DMS 273 treated with DMSO at 0.1 percent for 48 hours (cell line): ENCODE measurements around the gene USP48.

ENCODE experiments used
- DNase-seq: peaks from one replicate; lab custom pipeline; 2025; lab: John Stamatoyannopoulos, UW

Gene USP48

DNA sequence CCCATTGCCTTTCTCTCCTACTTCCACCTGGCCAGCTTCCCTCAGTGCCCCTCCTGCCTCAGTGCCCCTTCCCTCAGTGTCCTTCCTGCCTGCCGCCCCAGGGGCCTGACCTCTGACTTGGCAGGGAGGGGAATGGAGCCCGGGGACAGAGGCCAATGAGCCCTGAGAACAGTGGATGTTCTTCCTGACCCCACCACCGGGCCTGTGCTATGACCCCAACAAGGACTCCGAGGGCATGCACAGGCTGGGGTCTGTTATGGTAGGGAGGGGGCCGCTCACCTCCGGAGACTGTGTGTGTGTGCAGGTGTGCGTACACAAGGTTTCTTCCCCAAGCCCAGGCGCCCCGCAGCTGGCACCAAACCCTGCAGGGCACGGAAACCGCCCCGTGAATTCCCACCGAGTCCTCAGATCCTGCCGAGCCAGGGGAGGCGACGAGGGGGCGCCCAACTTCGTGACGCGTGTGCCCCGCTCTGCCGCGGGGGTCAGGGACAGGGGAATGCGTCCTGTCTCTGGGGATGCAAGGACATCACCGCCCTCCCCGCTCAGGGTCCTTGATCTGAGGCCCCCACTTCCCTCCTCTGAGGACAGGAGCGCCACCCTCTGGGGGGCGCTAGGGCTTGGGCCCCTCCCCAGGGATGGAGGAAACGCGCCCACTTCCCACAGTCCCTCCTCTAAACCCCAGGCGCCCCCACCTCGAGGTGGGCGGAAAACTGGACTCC, 114.6 kb downstream of the USP48 start:
- no peak for DNase-seq

DNA sequence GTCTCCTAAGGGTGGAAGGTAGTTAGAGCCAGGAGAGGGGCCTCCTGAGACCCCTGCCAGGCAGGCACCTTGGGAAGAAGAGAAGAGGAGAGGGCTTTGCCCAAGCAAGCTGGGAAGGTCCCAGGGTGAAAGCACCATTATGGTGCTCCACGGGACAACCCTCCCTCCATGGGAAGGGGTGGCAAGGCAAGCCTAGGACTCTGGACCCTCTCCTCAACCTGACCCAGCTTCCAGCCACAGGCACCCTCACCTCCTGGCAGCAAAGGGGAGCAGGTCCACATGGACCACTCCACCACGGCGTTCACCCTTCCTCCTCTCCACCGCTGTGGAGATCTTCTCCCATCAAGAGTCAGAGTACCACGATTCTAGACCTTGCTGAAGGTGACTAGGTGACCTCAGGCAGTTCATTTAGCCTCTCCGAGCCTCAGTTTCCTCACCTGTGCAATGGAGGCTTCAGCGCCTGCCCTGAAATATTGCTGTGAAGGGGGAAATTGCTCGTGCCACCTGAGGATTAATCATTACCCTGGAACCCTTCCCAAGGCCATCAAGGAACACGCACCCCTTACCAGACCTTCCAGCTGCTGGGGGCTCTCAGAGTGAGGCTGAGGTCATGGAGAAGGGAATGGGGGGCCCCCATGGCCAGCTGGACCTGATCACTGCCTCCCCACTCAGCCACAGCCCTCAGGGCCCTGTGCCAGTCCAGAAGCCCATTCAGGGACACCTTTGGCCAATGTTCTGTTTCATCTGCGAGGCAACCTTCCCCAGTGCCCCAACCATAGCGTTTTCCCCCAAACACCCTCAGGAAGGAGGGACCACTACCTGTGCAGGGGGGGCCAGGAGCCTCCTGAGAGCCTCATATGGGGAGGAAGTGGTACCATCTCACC, 115.4 kb downstream of the USP48 start:
- no peak for DNase-seq

DNA sequence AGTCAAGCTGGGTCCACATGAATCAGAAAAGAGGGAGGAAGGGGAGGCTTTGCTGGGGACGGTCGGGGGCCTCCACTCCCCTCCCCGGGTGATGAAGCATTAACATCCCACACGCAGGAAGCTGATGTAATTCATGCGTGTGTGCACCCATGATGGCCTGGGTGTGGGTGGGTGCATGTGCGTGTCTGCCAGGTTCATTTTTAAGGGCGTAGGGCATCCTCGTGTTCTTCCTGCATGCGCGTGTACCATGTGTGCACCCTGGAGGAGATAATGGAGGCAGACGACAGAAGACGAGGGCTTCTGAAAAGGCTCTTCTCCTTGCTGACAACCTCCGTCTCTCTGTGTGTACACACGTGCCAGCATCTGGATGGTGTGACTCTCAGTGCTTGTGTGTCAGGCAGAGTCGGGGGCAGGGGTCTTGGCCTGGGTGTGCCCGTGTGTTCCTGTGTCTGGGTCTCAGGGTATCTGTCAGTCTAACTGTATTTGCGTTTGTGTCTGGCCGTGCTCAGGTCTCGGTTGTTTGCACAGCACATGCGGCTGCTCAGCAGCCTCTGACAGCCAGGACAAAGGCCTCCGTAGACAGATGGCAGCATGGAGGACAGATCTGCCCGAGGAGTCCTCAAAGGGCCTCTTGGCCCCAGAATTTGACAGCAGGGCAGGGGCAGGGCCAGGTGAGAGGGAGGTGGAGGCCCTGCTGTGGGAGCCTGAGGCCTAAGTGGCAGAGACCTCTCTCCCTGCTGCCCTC, 116.2 kb downstream of the USP48 start:
- no peak for DNase-seq

DNA sequence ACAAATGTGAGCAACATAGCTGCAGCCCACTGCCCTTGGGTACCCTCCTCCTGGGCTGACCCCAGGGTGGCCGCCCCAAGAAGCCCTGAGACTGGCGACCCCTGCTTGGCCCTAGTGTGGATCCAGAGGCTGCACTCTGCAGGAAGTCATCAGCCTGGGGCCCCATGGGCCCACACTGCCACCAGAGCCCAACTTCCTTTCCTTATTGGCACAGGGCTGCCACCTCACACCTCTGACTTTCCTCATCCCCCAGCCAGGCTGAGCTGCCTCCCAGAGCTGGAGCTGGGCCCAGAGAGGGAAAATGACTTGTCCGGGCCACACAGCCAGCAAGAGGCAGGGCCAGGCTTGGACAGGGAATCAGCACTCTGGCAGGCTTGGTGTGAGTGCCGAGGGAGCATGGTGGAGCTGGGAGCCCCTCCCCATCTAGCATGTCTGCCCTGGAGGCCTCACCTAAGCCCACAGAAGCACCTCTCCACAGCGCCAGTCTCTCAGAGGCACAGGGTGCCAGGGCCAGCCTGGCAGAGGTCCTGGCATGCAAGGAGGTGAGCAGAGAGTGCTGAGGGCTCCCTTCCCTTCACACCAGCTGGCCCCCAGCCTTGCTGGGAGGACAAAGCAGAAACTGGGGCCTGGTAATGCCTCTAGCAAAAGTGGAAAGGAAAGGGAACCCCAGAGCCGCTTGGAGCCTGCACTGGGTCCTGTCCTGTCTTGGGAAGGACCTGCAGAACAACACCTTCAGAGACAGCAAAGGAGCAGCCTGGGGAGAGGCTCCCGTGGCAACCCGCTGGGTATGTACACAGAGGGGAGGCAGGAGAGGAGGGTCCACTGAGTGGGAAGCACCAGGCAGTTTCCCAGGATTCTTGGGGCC, 117.0 kb downstream of the USP48 start:
- DNase-seq: no peak

DNA sequence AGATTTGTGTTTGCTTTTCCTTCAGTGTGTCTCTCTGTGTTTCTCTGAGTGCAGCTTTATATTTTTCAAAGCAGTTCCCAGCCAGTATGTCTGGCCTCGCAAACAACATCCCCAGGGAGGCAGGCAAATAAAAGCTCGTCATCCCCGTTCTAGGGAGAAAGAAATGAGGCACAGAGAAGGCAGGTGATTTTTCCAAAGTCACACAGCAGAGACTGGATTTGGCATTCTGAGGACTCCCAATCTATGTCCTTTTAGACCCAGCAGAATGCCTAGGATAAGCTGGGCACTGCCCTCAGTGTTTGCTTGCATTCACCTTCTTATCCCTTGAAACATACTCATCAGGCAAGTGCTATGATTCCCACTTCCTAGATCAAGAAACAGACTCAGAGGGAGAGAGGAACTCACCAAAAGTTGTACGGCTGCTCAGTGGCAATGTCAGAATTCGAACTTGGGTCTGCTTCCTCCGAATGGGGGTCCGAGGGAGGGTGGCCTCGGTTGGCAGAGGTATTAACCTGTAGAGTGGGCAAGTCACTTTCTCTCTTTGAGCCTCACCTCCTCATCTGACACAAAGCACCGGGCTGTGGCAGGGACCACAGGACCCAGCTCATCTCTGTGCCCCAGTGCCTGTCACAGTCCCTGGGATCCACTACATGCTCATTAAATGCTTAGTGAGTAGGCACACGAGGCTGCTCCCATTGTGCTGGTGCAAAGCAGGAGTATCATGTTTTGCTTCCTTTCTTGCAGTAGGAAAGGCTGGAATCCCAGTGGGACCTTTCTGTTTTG, 118.0 kb downstream of the USP48 start:
- no peak for DNase-seq

DNA sequence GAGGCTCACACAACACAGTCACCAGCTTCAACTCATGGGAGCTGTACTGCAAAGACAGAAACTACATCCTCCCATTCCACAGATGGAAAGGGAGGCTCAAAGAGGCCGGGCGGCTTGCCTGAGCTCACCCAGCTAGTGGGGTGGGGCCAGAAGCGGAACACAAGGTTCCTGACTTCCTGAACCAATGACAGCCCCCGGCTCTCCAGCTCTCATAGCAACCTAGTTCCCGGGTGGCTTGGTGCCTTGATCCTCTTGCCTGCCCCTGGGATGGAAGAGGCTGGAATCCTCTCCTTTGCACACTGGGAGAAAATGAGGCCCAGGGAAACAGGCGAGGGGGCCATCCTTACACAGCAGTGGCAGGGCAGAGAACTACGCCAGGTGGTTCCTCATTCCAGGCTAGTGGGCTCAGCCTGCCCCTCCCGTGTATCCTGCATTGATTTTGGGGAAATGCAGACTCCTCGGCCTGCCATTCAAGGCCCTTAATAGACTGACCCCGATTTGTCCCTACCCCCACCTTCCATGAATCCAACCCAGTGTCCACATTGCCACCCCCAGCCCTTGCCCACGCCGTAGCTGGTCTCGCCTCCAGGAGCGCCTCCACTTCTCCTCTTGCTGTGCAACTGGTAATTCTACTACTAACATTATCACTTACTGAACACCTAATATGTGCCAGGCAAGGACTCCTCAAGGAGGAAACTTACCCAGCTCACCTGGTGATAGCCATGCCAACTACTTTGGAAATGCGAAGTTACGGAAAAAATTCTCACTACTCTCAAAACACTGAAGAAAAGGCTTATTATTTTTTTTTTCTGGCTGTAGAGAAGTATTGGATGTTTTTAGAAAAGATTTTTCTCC, 118.8 kb downstream of the USP48 start:
- no peak for DNase-seq

DNA sequence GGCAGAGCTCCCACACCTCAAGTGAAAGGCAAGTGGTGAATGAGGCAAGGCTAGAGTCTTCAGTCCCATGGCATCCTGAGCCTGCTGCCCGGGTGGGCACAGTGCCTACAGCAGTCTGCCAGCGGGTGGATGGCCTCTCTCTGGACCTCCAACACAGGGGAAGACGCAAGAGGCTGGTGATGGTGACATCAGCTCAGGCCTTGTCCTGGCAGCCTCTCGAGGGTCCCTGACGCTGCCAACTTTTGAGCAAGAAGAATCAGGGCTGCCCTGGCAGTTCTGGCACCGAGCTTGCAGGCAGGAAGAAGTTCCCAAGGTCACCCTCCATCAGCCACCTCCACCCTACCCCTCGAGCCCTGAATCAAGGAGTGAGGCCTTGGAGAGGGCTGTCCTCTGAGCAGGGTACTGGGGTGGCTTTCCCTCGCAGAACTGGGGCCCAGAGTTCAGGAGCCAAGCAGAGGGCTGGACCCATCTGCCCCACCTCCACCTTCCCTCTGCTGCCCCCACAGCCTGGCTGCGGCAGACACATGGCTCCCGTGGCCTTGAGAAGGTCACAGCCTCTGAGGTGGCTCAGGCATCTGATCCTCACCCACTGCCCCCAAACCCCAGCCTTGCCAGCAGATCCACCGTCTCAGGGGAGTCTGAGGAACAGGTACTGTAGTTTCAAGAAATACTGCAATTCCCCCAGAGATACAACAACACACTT, 119.5 kb downstream of the USP48 start:
- no peak for DNase-seq

DNA sequence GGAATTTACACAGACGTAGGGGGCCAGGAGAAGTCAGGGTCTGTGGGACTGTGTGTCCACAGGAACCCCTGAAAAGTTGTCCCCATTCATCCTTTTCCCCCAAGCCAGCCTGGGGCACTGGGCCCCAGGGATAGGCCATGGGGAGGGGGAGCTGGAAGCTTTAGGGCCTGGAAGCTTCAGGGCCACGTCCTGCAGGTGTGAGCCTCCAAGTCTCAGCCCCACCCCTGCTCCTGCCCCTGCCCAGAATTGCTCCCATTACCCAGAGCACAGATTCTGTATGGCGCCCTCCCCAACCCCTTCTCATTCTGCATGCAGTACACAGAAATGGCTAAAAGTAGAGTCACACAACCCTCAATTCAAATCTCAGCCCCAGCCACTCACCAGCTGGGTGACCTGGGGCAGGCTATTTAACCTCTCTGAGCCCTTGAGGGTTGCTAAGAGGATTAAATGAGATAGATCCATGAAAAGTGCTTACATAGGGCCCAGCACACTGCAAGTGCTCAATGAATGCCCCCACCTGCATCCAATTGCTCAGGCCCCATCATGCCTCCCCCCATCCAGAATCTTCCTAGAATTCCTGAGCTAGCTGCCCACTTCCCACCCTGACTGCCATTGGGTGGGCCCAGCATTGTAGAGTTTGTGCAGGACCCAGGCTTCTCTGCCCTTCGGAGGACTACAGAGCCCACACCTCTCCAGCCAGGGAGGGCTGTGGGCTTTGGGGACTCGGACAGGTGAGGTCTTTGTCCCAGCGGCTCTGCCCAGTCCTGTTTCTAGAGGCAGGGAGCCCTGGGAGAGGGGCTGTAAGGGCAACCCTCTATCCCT, 120.3 kb downstream of the USP48 start:
- DNase-seq: no peak

DNA sequence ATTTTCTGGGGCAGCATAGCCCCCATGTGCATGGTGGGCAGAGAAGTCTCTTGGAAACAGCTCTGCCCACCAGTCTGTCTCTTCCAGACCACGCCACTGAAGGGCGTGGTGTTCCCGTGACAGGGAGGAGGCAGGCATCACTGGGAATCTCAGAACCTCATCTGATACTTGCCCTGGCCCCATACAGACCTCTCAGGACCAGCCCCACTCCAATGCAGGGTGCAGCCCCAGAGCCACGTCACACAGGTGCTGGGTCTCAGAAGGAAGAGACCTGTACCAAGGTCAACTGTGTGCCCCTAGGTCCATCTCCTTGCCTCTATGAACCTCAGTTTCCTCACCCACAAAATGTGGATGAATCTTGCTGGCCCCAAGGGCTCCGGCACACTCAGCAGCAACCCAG, 121.1 kb downstream of the USP48 start:
- DNase-seq: no peak

DNA sequence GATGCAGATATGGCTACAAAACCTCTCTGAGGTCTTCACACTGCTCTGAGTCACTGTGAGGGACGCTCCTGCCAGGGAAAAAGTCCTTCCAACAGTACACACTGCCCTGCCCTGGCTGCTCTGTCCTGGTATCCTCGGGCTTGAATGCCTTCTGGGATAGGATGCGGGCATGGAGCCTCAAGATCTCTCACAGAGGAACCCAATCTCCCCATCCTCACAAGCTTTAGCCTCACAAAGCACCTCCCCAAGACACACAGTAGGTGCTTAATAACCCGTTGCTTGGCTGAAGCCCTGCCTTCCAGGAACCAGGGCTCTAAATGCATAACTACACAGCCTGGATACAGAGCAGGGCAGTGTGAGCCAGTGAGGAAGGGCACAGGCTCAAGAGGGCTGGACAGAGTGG, 123.0 kb downstream of the USP48 start:
- no peak for DNase-seq

DNA sequence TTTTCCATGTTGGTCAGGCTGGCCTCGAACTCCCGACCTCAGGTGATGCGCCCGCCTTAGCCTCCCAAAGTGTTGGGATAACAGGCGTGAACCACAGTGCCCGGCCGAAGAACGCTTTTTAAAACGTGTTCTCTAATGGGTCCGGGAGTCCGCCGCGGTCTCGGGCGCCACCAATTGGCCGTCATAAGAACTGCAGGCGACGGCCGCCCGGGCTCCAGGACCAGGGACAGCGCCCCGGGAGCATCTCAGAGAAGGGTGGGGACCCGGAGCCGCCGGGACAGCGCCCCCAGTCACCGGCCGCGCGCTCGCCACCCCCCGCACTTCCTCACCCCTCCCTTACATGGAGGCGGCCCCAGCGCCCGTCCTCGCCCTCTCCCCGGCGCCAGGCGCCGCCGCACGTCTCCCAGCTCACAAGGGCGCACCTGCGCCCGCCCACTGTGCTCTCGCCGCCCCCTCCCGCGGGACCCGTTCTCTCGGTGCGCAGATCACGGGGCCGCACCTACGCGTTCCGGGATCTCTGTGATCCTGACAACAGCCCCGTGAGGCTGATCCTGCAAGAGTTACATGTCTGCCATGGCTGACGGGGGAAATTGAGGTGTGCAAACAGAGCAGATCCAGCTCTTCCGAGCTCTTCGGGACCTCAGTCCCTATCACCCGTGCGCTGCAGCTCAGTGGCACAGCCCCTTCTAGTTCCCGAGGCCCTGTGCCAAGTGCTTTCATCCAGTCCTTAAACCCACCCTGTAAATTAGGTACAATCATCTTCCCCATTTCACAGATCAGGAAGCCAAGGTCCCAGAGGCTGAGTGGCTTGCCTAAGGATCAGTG, 123.6 kb downstream of the USP48 start:
- DNase-seq: no peak

DNA sequence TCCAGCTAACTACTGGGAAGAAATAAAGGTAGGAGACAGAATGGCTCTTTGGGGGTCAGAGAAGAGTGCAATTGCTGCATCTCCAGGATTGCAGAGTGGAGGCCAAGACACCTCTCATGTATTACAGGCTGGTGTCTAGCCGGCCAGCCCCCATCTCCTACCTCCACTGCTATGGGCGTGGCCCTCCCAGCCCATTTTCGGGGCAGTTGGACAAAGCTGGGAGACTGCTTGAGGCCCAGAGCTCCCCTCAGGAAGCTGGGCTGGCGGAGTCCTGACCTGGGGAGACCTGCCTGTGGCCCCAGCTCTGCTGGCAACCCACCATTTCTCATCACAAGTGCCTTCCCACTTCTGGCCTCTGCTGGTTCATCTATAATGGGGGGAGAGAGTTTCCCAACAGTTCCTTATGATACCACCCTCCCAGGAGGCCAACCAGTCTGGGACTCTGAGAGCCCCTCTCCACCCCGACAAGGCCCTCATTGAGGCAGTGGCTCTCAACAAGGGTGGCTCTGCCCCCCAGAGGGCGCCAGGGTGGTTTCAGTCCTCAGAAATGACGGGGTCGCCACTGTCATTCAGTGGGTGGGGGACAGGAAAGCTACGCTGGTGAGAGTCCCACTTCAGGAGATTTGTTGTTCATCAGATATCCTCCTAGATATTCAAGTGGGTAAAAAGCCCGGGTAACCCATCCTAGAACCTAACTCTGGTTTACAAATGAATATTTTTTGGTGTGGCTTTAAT, 125.3 kb downstream of the USP48 start:
- DNase-seq: no peak

DNA sequence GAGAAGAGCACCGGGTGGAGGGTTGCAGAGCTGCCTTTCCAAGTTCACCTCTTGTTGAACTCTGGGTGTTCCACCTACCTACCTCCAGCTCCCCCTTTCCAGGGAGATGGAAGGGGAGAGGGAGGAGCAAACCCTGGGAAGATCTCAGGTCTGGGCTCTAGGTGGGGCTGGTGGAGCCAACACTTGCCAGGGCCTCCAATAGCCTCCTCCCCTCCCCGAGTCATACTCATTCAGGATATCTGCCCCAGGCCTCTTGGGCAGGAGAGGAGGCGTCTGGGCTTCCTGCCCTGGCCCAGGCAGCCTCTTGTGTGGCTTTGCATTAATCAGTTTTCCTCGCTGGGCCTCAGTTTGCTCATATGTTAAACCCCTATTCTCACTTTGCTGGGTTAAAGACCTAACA, 127.2 kb downstream of the USP48 start:
- DNase-seq: no peak

DNA sequence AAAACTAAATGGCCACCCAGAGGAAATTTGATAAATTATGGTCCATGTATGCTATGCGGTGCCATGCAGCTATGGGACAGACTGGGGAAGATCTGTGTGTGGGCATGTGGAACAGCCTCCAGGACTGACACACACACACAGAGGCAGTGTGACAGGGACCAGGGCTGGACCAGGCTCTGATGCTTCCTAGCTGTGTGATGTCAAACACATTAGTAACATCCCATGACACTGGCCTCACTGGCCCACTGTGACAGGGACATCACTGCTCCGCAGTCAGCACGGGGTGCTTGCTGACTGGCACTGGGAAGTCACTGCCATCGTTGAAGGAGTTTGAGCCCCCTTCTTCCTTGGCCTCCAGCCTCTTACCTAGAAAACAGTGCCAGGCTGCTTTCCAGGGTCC, 127.7 kb downstream of the USP48 start:
- no peak for DNase-seq

DNA sequence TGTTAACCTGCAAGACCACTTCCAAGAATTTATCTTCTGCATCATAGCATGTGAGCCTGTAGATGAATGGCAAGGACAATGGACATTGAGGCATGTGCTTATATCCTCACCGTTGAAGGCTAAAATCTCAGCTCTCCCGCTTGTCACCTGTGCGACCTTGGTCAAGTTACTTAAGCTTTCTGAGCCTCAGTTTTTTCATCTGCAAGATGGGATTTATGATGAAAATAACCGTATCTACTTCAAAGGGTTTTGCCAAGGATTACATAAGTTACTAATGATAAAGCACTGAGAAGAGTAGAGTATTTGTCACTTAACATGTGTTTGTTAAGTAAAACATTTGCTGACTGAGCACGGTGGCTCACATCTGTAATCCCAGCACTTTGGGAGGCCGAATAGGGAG, 128.7 kb downstream of the USP48 start:
- DNase-seq: no peak

DNA sequence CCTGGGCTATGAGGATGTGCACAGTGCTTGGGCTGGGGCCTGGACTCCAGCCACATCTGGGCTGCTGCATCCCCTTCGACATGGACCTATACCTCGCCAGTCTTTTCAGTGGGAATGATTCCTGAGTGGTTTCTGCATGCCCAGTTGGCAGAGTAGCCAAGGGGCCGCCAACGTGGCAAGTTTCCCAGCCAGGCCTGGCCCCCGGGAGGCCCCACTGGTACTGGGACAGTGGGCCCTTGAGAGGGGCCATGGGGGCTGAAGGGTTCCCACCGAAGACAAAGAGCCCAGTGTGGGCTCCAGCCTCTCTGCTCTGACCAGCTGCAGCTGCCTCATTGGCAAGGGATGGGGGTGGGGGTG, 129.2 kb downstream of the USP48 start:
- DNase-seq: no peak
